Fibroblast of skin of right biceps (primary cell): ENCODE results near the gene SORBS2.

Experiments
- DNase-seq: peaks from one replicate; pipeline ENCODE4 v3.0.0-alpha.2; 2013

SORBS2 gene

GRCh38 chr4:185772391-185773093 lies 39.5 kb downstream of the SORBS2 start:
- DNase-seq: no peak

DNA sequence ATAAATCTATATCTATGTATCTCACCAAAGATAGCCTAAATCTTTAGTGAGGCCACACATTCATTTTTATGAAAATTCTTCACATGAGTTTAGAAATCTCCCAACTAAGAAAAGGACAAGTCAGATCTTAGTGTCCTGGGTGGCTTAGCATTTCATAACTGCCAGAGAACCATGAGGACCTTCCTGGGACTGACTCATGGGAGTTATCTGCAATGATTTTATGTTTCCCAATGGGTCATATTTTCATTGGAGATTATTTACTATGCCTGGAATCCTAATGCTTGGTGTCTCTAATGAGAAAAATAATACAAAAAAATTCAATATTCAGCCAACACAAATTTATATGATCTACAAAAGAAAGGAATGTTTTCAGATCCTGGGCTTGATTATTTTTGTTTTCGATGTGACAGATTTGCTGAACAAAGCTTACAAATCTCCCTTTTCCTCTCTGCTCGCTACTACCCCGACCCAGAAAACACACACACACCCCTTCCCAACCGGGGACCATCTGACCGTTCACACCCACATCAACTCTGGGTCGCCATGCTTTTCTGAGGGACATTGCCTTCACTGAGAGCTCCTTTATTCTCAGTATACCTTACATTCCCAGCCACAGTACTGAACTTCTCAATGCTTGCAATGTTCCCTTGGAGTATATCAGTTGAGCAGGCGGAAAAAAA lies 40.1 kb downstream of the SORBS2 start:
- peak; percentile 27 for DNase-seq

DNA sequence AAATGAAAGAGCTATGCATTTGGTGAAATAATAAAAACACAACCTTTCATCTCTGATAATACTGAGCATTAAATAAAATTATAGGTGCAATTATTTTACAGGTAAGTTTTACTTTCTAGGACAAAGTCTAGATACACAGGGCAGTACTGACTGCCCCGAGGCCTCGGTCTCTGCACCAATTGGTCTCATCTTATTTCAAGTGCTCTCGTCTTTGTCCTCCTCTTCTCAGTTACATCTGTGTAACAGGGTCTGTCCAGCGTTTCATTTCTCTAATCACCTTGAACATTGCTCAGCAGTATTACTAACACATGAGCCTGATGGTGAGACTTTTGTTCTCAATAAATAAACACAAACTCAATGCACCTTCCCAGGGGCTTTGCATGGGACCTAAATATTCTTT lies 44.5 kb downstream of the SORBS2 start:
- DNase-seq: no peak

- peak; percentile 60 for DNase-seq
Observed at GRCh38 chr4:185764876-185765275, 47.1 kb downstream of the SORBS2 start.

GRCh38 chr4:185761352-185762235 lies 50.4 kb downstream of the SORBS2 start:
- DNase-seq: no peak

GRCh38 chr4:185758807-185759206 lies 53.2 kb downstream of the SORBS2 start:
- no peak for DNase-seq

- no peak for DNase-seq
Observed at GRCh38 chr4:185755451-185755850, 56.5 kb downstream of the SORBS2 start.

DNA sequence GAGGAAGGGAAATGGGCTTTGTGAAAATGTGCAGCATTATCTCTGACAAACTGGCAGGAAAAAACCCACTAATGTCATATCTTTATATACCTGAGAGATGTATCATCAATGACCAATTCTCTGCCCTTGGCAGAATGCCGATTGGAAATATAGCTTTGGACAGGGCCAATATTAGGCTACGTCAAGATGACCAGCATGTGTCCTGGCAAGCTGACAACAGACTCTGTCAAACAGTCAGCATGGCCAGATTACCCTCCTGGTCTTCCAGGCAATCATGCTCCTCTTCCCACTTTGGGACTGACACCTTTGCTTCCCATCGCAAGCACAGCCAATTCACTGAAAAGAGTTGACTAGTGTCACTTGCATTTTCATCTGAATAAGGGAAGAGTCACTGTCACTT lies 57.0 kb downstream of the SORBS2 start:
- no peak for DNase-seq

GRCh38 chr4:185752872-185753271 lies 59.1 kb downstream of the SORBS2 start:
- no peak for DNase-seq

- no peak for DNase-seq
Observed at GRCh38 chr4:185749858-185750257, 62.1 kb downstream of the SORBS2 start.

- no peak for DNase-seq
Observed at GRCh38 chr4:185748901-185749390, 63.0 kb downstream of the SORBS2 start.

GRCh38 chr4:185745891-185746290 lies 66.1 kb downstream of the SORBS2 start:
- no peak for DNase-seq

DNA sequence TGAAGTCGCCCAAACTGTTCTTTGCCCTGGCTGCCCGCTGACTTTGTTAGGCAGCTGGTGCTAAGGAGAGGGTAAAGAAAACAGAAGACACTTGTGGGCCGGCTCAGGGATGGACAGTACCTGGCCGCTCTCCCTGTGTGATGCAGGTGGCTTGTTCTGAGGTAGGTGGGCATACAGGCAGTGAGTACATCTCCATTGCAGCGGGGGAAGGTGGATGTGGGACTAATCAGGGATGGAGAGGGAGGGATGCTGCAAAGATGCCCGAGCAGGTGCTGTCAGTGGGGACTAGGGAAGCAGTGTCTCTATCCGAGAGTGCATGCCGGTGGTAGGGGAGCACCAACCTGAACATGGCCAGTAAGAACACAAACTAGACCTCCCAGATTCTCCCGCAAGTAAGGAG lies 67.0 kb downstream of the SORBS2 start:
- no peak for DNase-seq

DNA sequence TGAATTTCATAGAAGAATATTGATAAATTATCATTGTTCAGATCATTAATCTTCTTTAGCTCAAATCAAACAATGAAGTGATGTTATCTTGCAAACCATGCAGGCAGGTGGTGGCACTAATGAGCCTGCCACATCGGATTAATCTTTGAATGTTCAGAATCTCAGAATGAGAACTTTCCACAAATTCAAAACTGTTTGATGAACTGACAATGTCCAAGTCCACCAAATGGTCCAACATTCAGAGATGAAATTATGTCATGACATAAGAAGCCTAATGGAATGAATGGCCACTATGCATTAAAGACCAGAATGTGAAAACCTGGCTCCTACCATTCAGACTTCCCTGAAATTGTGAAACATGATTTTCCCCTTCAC lies 67.5 kb downstream of the SORBS2 start:
- no peak for DNase-seq

DNA sequence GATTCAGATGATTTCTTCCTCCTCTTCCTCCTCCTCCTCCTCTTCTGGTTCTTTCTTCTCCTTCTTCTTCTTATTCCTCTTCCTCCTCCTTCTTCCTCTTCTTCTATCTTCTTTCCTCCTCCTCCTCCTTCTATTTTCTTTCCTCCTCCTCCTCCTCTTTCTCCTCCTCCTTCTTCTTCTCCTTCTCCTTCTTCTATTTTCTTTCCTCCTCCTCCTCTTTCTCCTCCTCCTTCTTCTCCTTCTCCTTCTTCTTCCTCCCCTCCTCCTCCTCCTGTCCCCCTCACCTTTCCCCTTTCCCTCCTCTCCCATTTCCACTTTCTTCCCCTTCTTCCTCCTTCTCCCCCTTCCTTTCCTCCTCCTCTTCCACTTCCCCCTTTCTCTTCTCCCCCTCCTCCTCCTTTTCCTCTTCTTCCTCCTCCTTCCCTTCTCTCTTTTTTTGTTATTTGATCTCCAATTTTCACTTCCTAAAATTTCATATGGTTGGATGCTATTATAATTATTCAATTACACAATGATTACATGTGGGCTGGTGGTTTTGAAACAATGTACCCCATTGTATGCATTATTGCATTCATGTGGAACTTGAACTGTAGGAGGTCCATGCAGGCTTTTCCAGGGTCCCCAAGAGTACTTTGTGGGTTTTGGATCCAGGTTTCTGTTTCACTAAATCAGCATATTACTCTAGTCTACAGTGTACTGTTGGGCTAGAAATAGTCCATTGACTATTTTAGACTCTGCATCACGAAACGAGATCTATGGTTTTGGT lies 68.1 kb downstream of the SORBS2 start:
- no peak for DNase-seq

DNA sequence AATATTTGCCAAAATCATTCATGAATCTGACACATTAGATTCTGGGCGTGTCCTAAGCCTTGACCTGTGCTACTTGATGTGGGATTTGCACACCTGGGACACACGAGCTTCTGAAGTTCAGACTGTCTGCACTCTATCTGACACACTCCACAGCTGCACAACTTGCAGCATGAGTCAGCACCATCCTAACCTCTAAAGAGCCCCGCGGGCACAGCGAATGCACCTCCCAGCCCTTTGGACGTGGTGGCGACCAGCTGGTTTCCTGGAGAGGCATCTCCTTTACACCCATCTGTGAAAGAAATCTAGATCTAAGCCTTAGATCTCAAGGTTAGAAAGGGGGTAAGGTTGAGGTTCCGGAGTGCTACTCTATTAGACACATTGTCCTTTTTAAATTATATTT lies 69.2 kb downstream of the SORBS2 start:
- DNase-seq: peak; percentile 24

GRCh38 chr4:185741795-185742194 lies 70.2 kb downstream of the SORBS2 start:
- no peak for DNase-seq

GRCh38 chr4:185740471-185740873 lies 71.5 kb downstream of the SORBS2 start:
- peak; percentile 49 for DNase-seq

- DNase-seq: no peak
Observed at GRCh38 chr4:185738820-185739219, 73.2 kb downstream of the SORBS2 start.

DNA sequence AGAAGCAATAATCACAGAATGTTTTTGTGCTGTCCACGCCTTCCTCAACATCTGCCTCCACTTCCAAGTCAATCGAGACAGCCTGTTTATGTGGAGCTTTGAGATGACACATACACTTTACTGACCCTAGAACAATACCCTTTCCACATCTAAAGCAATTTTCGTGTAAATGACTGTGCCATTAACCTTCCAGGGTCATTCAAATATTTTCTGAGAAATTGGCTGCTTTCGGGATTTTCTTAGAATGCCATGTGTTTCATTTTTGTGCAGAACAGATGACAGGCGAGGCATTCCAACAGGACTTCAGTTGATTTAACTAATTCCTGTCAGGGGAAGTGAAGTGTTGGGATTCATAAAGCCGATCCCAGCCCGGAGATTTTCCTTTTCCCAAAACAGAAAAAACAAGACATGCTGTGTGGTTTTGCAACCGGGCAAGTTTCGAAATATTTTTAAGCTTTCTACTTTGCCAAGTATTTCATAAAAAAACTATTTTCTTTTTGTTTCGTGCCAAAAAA lies 73.9 kb downstream of the SORBS2 start:
- peak; percentile 87 for DNase-seq

GRCh38 chr4:185737489-185738037 lies 74.4 kb downstream of the SORBS2 start:
- no peak for DNase-seq

GRCh38 chr4:185736882-185737281 lies 75.1 kb downstream of the SORBS2 start:
- DNase-seq: no peak
